Head of caudate nucleus (tissue), 42 donors: ENCODE measurements around the gene PMEL.
"Not testable (repeated sequence)": the region's sequence is repeated elsewhere in the genome, so short reads cannot be mapped to it uniquely, and the experiment has no call there.

Experiments
- DNase-seq, 42 donors: peaks; one replicate each; pipeline versions ENCODE4 v3.0.0 to v3.0.0-alpha.2; 2020 to 2021; ENCODE audit warnings: mixed read lengths in 7 of 42
- intact Hi-C: fragments of 100-400 bp; cut with DNase I; formaldehyde crosslinking; loops from one replicate; pipeline ENCODE4 v1.15.0; 2022

PMEL gene

GRCh38 chr12:55985976-55986375, 20.1 kb upstream of the PMEL start:
- DNase-seq, intact Hi-C loops: not testable (repeated sequence)

DNA sequence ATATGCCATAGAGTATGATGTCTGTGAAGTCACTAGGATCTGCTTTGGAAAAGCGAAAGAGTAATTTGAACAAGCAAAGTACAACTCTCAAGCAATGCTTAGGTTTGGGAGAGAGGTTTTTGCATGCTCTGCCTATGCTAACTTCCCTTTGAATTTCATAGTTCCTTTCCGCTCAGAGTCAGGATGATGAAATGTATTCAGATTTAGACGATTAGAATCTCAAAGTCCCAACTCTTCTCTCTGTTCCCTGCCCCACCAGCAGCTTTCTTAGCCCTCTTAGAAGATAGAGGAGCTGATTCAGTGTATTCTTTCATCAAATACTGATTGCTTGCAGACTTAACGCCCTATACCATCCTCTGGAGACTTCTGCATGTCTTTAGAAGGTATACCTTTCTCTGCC, 19.5 kb upstream of the PMEL start:
- intact Hi-C loops = no loop called here

GRCh38 chr12:55984861-55985260, 19.0 kb upstream of the PMEL start:
- no peak for DNase-seq
- intact Hi-C loops = no loop called here

More for the DNA sequence above, 19.5 kb upstream of the PMEL start:
- DNase-seq = no peak

DNA sequence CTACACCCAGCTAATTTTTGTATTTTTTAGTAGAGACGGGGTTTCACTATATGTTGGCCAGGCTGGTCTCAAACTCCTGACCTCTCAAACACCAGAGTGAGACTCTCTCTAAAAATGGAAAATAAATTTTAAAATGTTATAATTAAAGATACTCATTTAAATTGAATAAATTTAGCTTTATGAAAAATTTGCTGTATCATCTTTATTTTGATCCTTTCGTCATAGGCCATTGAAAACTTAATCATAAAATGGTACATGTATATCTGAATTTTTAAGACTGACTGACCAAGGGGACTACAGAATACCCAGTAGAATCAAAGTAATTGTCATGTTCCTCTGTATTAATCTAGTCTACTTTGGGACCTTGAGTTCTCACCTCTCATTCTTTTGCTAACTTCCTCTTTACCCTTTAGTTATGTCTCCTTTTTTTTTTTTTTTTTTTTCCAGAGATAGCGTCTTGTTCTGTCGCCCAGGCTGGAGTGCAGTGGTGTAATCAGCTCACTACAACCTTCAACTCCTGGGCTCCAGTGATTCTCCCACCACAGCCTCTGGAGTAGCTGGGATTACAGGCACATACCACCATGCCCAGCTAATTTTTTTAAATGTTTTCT, 17.5 kb upstream of the PMEL start:
- no peak for DNase-seq
- intact Hi-C loops = no loop called here

DNA sequence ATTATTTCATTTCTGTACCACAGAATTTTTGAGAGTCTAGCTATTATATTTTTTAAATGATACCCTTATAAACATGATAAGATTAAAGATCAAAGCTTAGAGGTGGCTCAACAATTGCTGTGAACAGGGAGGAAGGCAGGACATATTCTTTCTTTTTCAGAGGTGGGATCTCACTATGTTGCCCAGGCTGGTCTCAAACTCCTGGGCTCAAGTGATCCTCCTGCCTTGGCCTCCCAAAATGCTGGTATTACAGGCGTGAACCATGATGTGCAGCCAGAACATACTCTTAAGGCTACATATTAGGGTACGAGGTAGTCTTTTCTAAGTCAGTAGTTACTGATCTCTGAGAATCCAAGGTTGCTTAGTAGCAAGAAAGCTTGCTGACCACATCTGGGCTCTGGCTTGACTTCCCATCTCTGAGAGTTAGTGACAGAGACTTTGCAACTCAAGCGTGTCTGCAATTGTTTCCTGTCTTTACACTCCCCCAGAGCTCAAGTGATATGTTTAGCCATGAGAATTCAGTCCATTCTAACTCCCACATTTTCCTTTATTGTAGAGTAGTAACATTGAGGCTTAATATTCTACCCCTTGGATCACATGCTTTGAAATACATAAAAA, 16.6 kb upstream of the PMEL start:
- DNase-seq = no peak

DNA sequence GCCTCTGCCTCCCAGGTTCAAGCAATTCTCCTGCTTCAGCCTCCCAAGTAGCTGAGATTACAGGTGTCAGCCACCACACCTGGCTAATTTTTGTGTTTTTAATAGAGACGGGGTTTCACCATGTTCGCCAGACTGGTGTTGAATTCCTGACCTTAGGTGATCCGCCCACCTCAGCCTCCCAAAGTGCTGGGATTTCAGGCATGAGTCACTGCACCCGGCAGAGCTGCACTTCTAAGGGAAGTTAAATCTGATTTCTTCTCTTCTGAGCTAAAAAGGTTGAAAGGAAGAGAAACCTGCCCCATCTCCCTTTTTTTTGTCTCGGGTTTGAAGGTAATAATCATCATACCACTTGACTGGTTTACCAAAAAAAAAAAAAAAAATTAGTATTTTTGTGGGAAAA, 16.0 kb upstream of the PMEL start:
- DNase-seq = peak in 35 of 42 donors; percentile 5 to 80 (median 53)
- intact Hi-C loops = not testable (repeated sequence)

More for the DNA sequence above, 16.6 kb upstream of the PMEL start:
- intact Hi-C loops = no loop called here

DNA sequence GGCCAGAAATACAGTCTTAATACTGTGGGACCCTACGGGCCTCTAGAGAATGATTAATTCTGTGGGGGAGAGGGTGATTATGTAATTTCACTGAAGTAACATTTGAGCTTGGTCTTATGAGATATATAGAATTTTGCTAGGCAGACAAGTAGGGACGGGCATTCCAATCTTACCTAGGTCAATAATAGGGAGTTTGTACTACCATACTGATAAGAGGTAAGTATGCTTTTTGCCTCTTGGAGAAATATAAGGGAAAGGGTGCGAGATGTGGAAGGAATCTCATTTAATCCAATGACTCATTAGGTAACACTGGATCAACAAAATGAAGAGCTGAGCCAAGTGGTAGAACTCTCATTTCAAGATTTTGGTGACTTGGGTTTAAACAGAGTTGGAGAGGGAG, 13.2 kb upstream of the PMEL start:
- intact Hi-C loops = no loop called here

DNA sequence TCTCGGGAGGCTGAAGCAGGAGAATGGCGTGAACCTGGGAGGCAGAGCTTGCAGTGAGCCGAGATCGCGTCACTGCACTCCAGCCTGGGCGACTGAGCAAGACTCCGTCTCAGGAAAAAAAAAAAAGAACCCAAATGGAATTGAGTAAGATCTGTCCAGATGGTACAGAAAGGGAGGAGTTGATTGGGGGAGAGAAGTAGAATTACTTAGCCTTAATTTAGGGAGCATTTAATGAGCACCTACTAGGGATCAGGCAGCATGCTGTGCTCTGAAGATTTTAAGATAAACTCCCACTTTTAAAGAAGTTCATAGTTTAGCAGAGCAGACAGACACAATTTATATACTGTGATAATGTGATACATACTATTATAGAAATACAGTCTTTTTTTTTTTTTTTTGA, 12.6 kb upstream of the PMEL start:
- DNase-seq = no peak
- intact Hi-C loops = no loop called here

More for the DNA sequence above, 13.2 kb upstream of the PMEL start:
- no peak for DNase-seq

GRCh38 chr12:55974308-55974730, 8.5 kb upstream of the PMEL start:
- intact Hi-C loops = loop anchor here (5.0 kb wide), 1 partner anchor 47 kb away; the partner anchor contains the start of gene PYM1
- peak in 11 of 42 donors; percentile 15 to 57 (median 31) for DNase-seq

GRCh38 chr12:55973599-55974307, 7.9 kb upstream of the PMEL start, which contains the start of gene RAB5B:
RAB5B (plus strand) TSS chr12:55974078; CDS start chr12:55986961, 12,883 bp downstream.
- DNase-seq = peak; percentile 96 to 100 (median 100)
- intact Hi-C loops = loop anchor here (5.0 kb wide), 1 partner anchor 46 kb away; the partner anchor contains the start of gene PYM1

DNA sequence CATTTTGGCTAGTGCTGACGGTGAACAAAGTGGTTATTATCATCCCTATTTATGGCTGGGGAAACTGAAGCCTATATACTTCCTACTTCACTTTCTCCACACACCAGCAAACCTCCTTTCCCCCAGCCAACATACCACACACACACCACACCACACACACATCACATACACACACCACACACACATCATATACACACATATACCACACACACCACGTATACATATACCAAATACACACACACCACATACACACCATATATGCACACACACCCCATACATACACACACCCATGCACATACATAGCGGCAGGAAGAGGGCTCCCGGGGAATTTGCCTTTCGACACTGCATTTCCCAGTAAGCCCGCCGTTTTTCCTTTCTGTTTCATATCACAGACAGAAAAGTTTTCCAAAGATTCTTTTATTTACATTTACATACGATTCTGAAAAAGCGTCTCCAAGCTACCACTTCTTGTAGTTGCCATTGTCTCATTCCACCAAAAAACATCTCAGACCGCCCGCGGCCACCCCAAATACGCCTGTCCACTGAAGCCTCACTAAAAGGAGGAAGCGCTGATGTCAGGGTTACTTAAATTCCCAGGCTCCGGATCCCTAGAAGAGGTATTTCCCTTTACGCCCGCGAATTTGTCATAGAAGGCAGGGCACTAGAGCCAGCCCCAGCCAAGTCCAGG, 7.2 kb upstream of the PMEL start:
- intact Hi-C loops = loop anchor here (5.0 kb wide), 1 partner anchor 46 kb away; the partner anchor contains the start of gene PYM1
- peak in 13 of 42 donors; percentile 3 to 48 (median 31) for DNase-seq

DNA sequence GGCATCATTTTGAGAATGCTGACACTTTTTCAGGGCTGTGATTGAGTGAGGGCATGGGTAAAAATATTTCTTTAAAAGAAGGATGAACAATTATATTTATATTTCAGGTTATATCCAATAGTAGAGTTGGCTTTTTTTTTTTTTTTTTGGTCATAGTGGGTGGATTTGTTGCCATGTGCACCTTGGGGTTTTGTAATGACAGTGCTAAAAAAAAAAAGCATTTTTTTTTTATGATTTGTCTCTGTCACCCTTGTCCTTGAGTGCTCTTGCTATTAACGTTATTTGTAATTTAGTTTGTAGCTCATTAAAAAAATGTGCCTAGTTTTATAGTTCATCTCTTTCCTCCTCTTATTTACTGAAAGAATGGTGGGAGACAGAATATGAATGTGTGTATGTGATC, 6.6 kb upstream of the PMEL start:
- intact Hi-C loops = loop anchor here (5.0 kb wide), 1 partner anchor 45 kb away; the partner anchor contains the start of gene PYM1
- no peak for DNase-seq

- DNase-seq = no peak
- intact Hi-C loops = loop anchor here (5.0 kb wide), 1 partner anchor 45 kb away; the partner anchor contains the start of gene PYM1
Observed at GRCh38 chr12:55972042-55972441, 6.2 kb upstream of the PMEL start.

DNA sequence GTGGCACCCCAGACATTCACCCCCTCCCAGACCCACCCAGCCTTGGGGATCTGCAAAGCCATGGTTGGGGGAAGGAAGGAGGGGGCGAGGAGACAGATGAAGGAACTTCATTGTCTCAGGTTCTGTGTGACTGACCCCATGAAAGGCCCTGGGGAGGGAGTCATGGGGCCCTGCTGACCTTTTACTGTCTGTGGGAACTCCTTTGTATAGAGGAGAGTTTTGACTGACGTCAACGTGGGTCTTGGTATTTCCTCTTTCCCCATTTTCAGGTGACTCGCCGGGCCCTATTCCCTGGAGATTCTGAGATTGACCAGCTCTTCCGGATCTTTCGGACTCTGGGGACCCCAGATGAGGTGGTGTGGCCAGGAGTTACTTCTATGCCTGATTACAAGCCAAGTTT, 4.9 kb upstream of the PMEL start:
- no peak for DNase-seq
- intact Hi-C loops = loop anchor here (5.0 kb wide), 1 partner anchor 43 kb away; the partner anchor contains the start of gene PYM1

- intact Hi-C loops = no loop called here
- DNase-seq = no peak
Observed at GRCh38 chr12:55969356-55969755, 3.5 kb upstream of the PMEL start.

- peak; percentile 77 to 94 (median 89) for DNase-seq
- intact Hi-C loops = no loop called here
Observed at GRCh38 chr12:55966408-55967281, 803 bp upstream of the PMEL start, which contains the start of gene CDK2. CDK2 (plus strand) TSS chr12:55966830; CDS start chr12:55967009, 179 bp downstream.

GRCh38 chr12:55965240-55965639, 602 bp downstream of the PMEL start:
- DNase-seq = no peak
- intact Hi-C loops = no loop called here

DNA sequence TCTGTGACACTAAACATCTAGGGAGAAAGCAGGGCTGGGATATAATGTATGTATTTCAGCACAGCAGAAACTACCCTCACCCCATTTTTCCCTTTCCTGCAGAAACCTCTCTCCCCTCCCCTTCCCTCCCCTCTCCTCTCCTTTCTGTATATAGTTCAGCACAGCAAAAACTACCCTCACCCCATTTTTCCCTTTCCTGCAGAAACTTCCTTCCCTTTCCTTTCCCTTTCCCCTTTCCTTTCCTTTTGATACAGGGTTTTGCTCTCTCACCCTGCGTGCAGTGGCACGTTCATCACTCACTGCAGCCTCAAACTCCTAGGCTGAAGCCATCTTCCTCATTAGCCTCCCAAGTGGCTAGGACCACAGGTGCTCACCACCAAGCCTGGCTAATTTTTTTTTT, 2.1 kb downstream of the PMEL start:
- no peak for DNase-seq
- intact Hi-C loops = no loop called here
